Measurements from ENCODE around the gene RNF214.
"Not testable (repeated sequence)": the region's sequence is repeated elsewhere in the genome, so short reads cannot be mapped to it uniquely, and the experiment has no call there.

The RNF214 gene

DNA sequence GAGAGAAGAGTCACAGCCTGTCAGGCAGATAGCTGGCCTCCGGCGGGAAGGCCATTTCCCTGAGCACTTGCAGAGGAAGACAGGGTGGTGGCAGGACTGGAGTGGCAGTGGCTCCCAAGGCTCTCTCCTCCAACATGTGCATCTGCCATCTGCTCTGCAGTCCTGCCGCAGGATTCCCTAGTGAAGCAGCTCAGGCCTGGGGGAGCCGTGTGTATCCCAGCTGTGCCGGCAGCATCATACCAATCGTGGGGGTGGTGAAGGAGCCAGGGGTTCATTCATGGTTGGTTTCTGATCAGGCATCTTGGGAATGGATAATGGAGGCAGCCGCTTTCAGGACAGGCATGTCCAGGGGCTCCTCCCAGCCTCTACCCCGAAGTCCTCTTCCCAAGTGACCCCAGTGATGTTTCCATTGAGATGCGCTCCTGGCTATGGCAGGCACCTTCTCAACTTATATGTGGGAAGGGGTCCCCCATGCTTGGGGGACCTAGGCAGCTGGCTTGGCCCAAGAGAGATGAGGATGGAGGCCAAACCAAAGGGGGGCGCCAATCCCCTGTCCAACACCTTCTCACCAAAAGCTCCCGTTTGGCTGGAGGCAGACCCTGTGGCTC, 27.2 kb upstream of the RNF214 start:
- H3K9me2 ChIP-seq (replicated peaks; ENCODE audit: control insufficient read depth, low read length): no peaks in the 10 kb centered on the region
- TF ChIP-seq, protein P1, sequence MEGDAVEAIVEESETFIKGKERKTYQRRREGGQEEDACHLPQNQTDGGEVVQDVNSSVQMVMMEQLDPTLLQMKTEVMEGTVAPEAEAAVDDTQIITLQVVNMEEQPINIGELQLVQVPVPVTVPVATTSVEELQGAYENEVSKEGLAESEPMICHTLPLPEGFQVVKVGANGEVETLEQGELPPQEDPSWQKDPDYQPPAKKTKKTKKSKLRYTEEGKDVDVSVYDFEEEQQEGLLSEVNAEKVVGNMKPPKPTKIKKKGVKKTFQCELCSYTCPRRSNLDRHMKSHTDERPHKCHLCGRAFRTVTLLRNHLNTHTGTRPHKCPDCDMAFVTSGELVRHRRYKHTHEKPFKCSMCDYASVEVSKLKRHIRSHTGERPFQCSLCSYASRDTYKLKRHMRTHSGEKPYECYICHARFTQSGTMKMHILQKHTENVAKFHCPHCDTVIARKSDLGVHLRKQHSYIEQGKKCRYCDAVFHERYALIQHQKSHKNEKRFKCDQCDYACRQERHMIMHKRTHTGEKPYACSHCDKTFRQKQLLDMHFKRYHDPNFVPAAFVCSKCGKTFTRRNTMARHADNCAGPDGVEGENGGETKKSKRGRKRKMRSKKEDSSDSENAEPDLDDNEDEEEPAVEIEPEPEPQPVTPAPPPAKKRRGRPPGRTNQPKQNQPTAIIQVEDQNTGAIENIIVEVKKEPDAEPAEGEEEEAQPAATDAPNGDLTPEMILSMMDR (IDR thresholded peaks at IDR 0.05; ENCODE audit: low read depth, low read length, poor library complexity, severe bottlenecking): no peak
- no peak for TF ChIP-seq EZH2phosphoT487 (IDR thresholded peaks at IDR 0.05; ENCODE audit: borderline replicate concordance, low read length)
- H3K27ac ChIP-seq (ENCODE audit: low read depth, low read length): no peak overlapping the region
- no peak overlapping the region for H3K4me2 ChIP-seq (ENCODE audit: low read length)
- H3K4me1 ChIP-seq (ENCODE audit: control insufficient read depth, low read length): no peaks in the 10 kb centered on the region
- no peaks in the 10 kb centered on the region for H3K79me2 ChIP-seq (ENCODE audit: control insufficient read depth, low read length)
- H3K9me3 ChIP-seq (ENCODE audit: control insufficient read depth, insufficient read depth, low read length): no peaks in the 10 kb centered on the region
- H3F3A ChIP-seq (ENCODE audit: control insufficient read depth, insufficient read depth): no peaks in the 10 kb centered on the region
- H3K4me3 ChIP-seq (ENCODE audit: low read length): no peak overlapping the region
- peaks cover 4% of the 10 kb centered on the region; the same call in 1 of the 2 replicates for H3K36me3 ChIP-seq (ENCODE audit: control insufficient read depth, low read length)
- H4K20me1 ChIP-seq (ENCODE audit: control insufficient read depth, insufficient read depth, low read depth, low read length): no peaks in the 10 kb centered on the region
- H3K27me3 ChIP-seq (ENCODE audit: control insufficient read depth, low read length): no peaks in the 10 kb centered on the region

DNA sequence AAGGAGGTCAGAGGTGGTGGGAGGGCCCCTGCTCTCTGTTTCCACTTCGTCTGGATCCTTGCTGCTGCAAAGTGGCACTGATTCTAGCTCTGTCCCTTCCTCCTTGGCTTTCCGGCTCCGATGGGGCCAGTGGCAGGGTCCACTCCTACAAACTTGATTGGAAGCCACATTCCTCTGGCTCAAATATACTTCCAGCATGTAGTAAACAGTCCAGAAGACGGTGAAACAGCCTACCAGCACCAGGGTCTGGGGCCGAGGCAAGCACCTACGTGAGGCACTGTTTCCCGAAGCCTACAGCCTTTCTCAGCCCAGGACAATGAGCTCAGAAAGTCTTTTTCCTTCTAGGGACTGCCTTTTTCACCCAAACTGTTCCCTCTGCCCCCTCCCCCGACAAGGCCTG, 26.4 kb upstream of the RNF214 start:
- H3K4me3 ChIP-seq (ENCODE audit: low read length); H3K79me2 ChIP-seq (ENCODE audit: control insufficient read depth, low read length); H3K27ac ChIP-seq (ENCODE audit: low read depth, low read length); H3K4me2 ChIP-seq (ENCODE audit: low read length); H3F3A ChIP-seq (ENCODE audit: control insufficient read depth, insufficient read depth); H3K27me3 ChIP-seq (ENCODE audit: control insufficient read depth, low read length); H3K9me2 ChIP-seq (replicated peaks; ENCODE audit: control insufficient read depth, low read length); H3K36me3 ChIP-seq (ENCODE audit: control insufficient read depth, low read length); H3K4me1 ChIP-seq (ENCODE audit: control insufficient read depth, low read length); H3K9me3 ChIP-seq (ENCODE audit: control insufficient read depth, insufficient read depth, low read length); H4K20me1 ChIP-seq (ENCODE audit: control insufficient read depth, insufficient read depth, low read depth, low read length): not testable (repeated sequence)

DNA sequence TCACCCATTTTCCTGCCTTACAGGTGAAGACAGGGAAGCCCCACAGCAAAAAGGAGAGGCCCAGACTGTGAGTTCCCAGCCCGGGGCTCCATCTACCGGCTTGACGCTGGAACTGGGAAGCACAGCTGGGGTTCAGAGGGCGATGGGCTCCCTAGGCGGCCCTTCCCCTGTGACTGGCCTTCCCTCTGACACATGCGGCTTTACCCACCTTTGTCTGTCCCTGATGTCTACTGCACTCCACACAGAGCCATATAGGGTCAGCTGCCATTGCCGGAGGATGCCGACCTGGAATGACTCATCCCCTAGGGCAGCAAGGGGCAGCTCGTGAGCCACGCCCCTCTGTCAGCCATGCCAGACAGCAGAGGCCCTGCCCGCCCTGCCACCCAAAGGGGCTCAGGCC, 25.6 kb upstream of the RNF214 start:
- not testable (repeated sequence) for H3K79me2 ChIP-seq (ENCODE audit: control insufficient read depth, low read length); H3K9me2 ChIP-seq (replicated peaks; ENCODE audit: control insufficient read depth, low read length); H3K4me3 ChIP-seq (ENCODE audit: low read length); H3K27me3 ChIP-seq (ENCODE audit: control insufficient read depth, low read length); H3K4me2 ChIP-seq (ENCODE audit: low read length); H3K9me3 ChIP-seq (ENCODE audit: control insufficient read depth, insufficient read depth, low read length); H3K36me3 ChIP-seq (ENCODE audit: control insufficient read depth, low read length); H3K27ac ChIP-seq (ENCODE audit: low read depth, low read length); H3F3A ChIP-seq (ENCODE audit: control insufficient read depth, insufficient read depth); H4K20me1 ChIP-seq (ENCODE audit: control insufficient read depth, insufficient read depth, low read depth, low read length); H3K4me1 ChIP-seq (ENCODE audit: control insufficient read depth, low read length)

- not testable (repeated sequence) for H3K9me3 ChIP-seq (ENCODE audit: control insufficient read depth, insufficient read depth, low read length); H3K4me1 ChIP-seq (ENCODE audit: control insufficient read depth, low read length); H3K4me3 ChIP-seq (ENCODE audit: low read length); H3K79me2 ChIP-seq (ENCODE audit: control insufficient read depth, low read length); H3K27ac ChIP-seq (ENCODE audit: low read depth, low read length); H3K36me3 ChIP-seq (ENCODE audit: control insufficient read depth, low read length); H3F3A ChIP-seq (ENCODE audit: control insufficient read depth, insufficient read depth); H3K9me2 ChIP-seq (replicated peaks; ENCODE audit: control insufficient read depth, low read length); H3K27me3 ChIP-seq (ENCODE audit: control insufficient read depth, low read length); H3K4me2 ChIP-seq (ENCODE audit: low read length); H4K20me1 ChIP-seq (ENCODE audit: control insufficient read depth, insufficient read depth, low read depth, low read length)
Observed at GRCh38 chr11:117207481-117207880, 25.0 kb upstream of the RNF214 start.

- H3K9me2 ChIP-seq (replicated peaks; ENCODE audit: control insufficient read depth, low read length); H3K4me3 ChIP-seq (ENCODE audit: low read length); H3K9me3 ChIP-seq (ENCODE audit: control insufficient read depth, insufficient read depth, low read length); H3K27me3 ChIP-seq (ENCODE audit: control insufficient read depth, low read length); H3K27ac ChIP-seq (ENCODE audit: low read depth, low read length); H3F3A ChIP-seq (ENCODE audit: control insufficient read depth, insufficient read depth); H3K4me2 ChIP-seq (ENCODE audit: low read length); H3K79me2 ChIP-seq (ENCODE audit: control insufficient read depth, low read length); H4K20me1 ChIP-seq (ENCODE audit: control insufficient read depth, insufficient read depth, low read depth, low read length); H3K4me1 ChIP-seq (ENCODE audit: control insufficient read depth, low read length): not testable (repeated sequence)
- H3K36me3 ChIP-seq (ENCODE audit: control insufficient read depth, low read length): peaks cover 10% of the 10 kb centered on the region
Observed at GRCh38 chr11:117208710-117209109, 23.8 kb upstream of the RNF214 start.

DNA sequence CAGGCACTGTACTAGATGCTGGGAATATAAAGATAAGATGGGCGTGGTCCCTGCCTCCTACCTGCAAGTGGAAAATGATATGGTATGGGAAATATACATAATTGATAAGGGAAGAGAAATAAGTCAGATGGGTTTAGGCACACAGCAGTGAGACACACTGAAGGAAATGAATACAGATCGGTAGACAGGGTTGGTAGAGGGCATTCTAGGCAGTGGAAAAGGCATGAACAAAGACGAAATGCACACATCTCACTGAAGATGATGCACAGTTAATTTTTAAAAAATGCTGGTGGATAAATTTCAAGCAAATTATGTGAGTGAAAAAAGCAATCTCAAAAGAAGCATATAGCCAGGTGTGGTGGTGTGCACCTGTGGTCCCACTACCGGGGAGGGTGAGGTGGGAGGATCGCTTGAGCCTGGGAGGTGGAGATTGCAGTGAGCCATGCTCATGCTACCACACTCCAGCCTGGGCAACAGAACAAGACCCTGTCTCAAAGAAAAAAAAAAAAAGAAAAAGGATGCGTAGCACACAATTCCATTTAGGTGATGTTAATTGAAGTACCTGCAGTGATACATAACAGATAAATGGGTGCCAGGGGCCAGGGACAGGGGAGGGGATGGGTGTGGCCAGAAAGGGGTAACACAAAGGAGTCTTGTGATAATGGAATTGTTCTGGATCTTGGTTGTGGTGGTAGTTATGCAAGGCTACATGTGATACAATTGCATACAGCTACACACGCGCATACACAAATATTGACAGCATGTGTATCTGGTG, 22.9 kb upstream of the RNF214 start:
- not testable (repeated sequence) for H4K20me1 ChIP-seq (ENCODE audit: control insufficient read depth, insufficient read depth, low read depth, low read length); H3K9me3 ChIP-seq (ENCODE audit: control insufficient read depth, insufficient read depth, low read length); H3K4me2 ChIP-seq (ENCODE audit: low read length); H3K79me2 ChIP-seq (ENCODE audit: control insufficient read depth, low read length); H3K27ac ChIP-seq (ENCODE audit: low read depth, low read length); H3F3A ChIP-seq (ENCODE audit: control insufficient read depth, insufficient read depth); H3K4me3 ChIP-seq (ENCODE audit: low read length); H3K4me1 ChIP-seq (ENCODE audit: control insufficient read depth, low read length); H3K27me3 ChIP-seq (ENCODE audit: control insufficient read depth, low read length); H3K9me2 ChIP-seq (replicated peaks; ENCODE audit: control insufficient read depth, low read length)
- peaks cover 16% of the 10 kb centered on the region for H3K36me3 ChIP-seq (ENCODE audit: control insufficient read depth, low read length)
